TTC549 (cell line): ENCODE results near the gene MAN1A2.
A peak's percentile ranks its signal among the peaks of the same experiment; 100 is the strongest.
"Not testable (repeated sequence)": the region's sequence is repeated elsewhere in the genome, so short reads cannot be mapped to it uniquely, and the experiment has no call there.

ENCODE experiments used
- FAIRE-seq: peaks from 2 replicates; lab custom pipeline; 2012; peaks lifted over from hg19 to GRCh38; lab: Jason Lieb, UNC

Gene MAN1A2

DNA sequence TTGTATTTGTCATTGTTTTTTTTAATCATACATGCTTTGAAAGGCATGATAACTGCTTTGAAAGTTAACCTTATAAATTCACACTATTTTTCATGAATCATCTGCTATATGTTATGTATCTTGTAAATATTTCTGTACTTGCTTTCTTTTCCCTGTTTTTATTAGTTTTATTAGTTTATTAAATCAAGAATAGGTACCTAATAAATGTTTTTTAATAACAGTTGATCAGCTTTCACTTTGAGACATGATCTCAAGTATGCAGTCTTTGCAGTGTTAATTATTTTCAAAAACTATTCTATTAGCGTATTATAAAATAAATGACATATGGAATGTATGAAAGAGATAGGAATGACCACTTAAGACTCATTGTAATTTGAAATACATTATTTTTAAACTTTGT is 127.8 kb downstream of the MAN1A2 start:
- FAIRE-seq = no peak

DNA sequence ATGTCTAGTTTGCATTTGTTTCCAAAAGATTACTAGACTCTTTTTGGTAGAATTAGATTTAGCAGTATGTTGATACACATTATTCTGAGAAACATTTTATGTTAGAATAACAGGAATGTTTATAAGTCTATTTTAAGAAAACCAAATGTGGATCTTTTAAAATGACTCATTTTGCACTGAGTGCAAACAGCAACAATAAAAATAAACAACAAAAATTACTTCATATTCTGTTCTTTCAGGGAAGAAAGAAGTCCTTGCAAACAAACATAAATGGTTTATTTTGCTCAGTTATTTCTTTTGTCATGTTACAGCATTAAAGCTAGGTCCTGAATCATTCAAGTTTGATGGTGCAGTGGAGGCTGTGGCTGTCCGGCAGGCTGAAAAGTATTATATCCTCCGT is 131.8 kb downstream of the MAN1A2 start:
- FAIRE-seq = no peak

DNA sequence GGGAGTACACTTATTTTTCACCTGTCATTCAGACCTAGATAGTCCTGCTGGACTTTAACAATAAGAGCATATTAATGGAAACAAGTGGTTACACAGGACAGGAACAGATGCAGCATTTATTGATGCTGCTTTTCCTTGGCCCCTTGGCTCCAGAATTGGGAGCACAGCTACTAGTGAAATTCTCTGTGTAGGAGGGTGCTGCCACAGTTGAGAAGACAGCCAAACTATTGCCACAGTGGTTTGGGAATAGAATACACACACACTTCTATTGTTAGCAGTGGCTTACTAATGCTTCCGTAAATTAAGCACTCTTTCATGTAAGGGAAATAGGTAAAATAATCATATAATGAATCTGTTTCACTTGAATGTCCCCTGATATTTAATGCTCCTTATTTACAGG is 133.3 kb downstream of the MAN1A2 start:
- no peak for FAIRE-seq

DNA sequence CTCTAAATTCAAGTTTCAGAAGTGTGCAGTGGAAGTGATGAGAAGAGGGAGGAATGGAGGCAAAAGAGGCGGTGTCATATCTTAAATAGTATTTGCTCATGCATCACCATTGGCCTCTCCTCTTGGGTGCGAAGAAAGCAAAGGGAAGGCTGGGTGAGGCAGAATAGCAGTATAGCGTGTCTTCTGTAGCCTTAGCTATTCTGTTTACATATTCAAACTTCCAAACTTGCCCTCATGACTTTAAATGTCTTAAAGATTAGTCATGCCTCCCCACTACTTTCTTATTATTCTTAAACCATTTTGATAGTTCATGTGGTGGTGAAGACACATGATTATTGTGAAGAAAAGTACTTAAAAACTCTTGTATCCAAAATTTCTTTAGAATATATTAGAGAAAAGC is 134.0 kb downstream of the MAN1A2 start:
- no peak for FAIRE-seq

DNA sequence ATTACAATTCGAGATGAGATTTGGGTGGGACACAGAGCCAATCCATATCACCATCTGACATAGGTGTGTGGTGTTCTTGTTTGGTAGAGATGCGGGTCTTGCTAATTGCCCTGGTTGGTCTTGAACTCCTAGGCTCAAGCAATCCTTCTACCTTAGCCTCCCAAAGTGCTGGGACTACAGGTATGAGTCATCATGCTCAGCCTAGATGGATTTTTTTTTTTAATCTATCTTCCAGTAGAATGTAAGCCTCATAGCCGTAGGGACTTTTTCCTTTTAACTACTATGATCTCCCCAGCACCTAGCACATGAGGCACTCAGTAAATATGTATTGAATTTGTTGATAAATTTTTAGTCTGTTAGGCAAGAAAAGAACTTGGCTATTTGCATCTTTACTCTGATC is 144.0 kb downstream of the MAN1A2 start:
- FAIRE-seq = no peak

DNA sequence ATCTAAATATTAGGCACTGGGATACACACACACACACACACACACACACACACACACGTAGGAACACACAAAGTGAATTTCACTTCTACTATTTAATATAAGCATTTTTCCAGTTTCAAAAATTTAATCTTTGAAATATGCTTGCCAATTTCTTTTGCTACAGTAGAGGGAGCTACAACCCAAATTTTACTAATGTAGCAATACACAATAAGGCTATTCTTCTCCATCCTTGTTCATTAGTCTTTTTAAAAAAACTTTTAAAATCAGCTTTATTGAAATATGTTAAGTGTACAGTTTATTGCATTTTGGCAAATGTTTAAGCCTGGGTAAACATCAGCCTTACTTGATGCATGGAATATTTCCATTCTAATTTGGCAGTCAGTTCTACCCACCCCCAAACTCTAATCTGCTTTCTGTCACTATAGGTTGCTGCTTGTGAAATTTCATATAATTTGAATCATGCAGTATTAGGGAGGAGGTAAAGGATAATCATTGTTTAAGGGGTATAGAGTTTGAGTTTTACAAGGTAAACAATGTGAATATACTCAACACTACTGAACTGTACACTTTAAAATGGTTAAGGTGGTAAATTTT is 145.6 kb downstream of the MAN1A2 start:
- peak; percentile 82 for FAIRE-seq

DNA sequence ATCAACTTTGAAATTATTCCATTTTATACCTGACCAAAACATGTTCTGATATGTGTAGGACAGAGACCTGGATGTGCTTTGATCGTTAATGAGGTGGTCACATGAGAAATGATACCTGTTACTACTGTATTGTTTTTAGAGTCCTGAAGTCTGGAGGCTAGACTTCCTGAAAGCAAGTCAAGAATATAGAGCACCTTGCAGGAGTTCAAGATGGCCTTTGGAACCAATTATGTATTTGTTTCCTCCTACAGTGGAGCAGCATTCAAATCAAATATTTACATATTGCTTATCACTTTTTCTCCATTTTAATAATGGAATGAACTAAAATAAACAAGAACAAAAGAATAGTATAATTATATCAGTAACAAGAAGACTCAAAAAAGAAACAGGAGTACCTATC is 155.9 kb downstream of the MAN1A2 start:
- no peak for FAIRE-seq

DNA sequence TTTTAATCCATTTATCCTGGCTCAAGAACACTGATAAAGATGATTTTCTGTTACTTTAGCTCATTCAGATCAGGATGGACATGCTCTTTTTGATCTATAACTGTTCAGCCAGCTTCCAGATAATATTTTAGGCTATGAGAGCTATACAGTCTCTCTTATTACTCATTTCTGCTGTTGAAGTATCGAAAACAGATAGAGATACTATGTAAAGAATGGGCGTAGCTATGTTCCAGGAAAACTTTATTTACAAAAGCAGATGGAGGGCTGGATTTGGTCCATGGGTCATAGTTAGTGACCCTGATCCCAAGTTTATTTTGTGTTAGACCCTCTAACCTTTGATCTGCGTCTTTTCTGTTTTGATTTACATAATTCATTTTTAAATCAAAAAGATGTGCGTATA is 159.8 kb downstream of the MAN1A2 start:
- no peak for FAIRE-seq

DNA sequence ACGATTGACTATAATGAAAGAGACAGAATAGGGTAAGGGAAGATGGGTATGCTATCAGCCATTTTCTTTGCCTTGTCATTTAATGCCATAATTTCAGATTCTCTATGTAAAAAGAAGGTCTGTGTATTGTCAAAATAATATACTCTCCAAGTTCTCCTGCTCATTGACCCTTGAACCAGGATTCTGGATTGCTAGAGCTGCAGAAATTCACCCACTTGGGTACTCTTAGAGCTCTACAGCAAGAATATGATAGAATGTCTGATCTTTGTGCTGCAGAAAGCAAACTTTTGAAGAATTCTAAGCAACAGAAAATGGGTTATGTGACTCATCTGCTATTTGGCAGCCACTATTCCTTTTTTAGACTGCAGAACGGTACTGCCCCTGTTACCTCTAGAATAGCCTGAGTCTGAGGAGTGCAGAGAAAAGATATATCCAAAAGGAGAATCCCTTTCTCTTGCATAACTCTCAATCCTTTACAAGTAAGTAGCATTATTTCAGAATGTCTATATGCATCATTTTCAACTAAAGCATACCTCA is 160.4 kb downstream of the MAN1A2 start:
- no peak for FAIRE-seq

DNA sequence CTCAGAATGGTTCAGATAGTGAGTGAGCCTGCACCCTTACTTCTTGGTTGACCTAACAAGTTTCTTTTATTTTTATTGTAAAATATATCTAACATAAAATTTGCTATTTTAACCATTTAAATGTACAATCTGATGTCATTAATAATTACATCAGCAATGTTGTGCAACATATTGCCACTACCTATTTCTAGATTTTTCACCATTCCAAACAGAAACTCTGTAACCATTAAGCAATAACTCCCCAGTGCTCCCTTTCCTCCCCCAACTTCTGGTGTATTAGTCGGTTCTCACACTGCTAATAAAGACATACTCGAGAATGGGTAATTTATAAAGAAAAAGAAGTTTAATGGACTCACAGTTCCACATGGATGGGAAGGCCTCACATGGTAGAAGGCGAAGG is 162.4 kb downstream of the MAN1A2 start:
- no peak for FAIRE-seq

DNA sequence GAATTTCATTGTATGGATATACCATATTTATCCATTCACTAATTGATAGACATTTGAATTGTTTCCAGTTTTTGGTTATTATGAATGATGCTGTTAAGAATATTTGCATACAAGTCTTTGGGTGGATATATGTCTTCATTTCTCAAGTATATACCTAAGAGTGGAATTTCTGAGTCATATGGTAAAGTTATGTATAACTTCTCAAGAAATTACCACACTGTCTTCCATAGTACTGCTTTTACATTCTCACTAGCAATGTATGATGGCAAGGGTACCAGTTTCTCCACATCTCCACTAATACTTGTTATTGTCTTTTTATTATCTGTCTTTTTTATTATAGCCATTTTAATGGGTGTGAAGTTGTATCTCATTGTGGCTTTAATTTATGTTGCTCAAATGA is 164.0 kb downstream of the MAN1A2 start:
- FAIRE-seq = no peak

DNA sequence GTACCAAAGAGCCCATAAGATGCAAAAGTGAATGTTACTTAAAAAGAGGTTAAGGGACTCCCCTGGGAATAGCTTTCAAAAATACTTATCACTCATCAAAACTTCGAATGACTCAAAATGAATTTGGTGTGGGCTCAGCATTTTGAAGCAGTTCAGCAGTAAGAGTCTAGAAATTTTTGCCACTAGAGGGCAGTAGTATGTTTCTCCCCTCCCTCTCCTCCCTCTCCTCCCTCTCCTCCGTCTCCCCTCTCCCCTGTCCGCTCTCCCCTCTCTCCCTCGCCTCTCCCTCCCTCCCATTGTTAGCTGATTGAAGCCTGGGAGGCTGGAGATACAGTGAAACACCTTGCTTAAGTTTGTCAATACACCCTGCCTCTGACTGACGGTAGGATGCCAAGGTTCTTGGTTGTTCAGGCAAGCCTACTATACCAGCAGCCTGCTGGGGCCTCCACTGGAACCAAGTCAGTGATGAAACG is 167.8 kb downstream of the MAN1A2 start:
- FAIRE-seq = no peak

DNA sequence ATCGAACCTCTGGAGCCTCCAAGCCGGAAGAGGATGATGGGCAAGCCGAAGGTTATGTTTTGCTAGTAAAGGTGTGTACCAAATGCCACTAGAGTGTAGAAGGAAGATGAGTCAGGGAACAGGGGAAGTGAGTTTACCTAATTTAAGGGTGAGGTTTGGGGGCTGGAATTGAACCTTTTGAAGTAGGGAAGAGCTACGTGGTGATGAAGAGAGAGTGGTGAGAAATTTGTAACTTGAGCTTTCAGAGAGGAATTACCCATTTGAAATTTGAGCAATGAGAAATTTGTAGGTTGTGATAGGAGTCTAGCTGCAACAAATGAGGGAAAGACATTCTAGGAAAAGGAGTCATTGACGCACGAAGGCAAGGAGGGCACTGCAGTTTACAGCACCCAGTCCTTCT is 168.6 kb downstream of the MAN1A2 start:
- FAIRE-seq = no peak

DNA sequence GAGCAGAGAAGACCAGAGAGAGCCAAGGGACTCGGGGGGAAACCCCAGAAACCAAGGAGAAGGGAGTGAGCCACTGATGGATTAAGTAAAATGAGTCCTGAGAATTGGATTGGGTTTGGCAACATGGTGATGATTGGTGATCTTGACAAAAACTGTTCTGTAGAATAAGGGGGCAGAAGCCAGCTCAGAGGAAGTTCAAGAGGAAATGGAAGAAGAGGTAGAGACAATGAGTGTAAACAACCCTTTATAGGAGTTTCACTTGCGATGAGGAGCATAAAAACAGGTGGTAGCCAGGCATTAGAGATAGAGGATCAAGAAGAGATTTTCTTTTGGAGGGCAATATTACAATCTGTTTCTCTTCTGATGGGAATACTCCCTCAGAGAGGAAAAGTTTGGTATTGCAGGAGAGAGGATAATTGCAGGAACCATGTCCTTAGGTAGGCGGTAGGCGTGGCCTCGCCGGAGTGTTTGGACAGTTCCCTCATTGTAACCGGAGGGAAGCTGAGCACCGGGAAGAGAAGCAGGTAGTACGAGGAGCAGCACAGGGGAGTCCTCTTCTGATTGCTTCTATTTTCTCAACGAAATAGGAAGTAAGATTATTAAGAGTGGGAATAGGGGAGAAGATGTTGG is 170.2 kb downstream of the MAN1A2 start:
- FAIRE-seq = no peak

DNA sequence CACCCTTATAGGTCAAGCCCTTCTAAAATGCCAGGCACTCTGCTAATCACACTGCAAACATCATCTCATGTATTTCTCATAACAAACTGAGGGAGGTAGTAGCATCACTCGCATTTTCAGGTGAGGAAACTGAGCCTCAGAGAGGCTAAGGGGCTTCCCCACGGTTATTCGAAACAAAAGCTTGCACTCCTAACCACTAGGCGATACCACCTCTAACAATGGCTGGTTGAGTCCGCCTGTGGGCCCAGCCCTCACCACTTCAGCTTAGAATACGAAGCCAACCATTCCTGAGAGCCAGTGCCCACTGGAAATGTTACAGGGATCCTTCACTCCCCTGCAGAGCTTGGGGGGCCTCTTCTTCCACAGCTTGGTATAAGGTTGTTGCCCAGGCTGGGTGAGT is 173.3 kb downstream of the MAN1A2 start:
- no peak for FAIRE-seq

DNA sequence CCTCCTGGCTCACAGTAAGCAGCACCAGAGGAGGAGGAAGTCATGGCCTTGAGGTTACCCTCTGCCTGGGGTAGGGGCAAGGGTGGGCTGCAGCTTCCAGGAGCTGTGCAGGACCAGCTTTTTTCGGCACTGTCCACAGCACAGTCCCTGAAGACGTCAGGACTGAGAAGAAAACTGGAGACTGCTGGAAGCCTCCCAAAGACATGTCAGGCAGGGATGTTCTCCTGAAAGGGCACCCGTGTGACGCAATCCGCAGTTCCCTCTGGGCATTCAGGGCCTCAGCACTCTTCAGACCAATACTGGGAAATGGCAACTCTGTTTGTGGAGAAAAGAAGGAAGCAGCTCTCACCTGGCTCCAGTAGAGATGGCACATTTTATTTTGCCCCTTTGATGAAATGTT is 173.8 kb downstream of the MAN1A2 start:
- no peak for FAIRE-seq

DNA sequence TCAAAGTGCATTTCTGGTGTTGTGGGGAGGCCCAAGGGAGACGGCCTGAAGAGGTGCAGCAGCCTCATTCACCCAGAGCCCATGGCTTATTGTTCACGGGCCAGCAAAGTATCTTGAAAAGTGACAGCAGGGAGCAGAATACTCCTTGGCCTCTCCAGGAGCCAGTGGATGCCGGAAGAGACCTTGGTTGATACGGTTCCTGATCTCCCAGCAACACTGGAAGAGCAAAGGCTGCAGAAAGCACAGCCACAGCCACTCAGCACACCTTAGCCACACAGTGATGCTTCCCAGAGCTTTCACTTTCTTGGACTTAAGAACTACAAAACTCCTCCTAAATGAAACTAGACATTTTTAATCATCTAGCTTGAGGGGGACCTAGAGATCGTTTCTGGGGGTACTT is 174.3 kb downstream of the MAN1A2 start:
- no peak for FAIRE-seq

DNA sequence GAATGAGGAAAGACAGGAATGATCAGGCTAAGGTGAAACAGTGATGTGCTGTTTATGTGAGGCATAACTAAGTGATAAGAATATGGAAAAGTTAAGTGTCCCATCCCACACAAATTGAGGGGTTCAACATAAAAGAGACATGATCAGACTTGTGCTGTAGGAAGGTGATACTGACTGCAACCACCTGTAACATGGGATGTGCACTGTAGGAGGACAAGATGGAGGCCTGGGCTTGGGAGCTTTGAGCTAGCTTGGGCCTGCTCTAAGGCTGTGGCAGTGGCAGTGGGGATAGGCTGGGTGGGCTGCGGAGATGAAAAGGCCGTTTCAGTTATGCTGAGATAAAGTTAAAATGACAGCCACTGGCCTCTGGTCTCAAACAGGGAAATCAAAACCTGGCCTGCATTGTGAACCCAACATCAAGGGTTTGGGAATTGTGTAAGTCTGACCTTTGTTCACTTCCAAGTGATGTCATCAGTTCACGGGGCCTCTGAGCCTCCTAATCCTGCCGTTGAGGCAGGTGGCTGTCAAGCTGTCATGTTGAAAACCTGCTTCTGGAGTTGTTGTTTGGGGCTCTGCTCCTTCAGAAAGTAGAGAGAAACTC is 177.4 kb downstream of the MAN1A2 start:
- FAIRE-seq = no peak

DNA sequence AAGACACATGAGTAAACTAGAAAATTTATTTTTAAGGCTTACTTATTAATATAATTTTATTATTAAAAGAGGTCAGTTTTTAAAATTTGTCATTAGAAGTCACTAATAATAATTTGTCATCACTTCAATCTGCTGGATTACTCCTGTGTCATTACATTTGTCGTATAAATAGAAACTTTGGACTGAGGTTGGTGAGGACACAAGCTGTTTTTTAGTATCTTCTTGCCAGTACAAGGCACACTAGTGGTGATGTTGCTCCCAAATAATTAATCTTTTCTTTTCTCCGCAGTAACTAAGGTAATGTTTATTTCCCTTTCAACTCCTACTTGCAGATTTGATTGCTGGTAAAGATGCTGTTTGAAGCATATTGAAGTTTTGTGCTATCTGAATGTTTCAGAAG is 179.2 kb downstream of the MAN1A2 start:
- FAIRE-seq = no peak

DNA sequence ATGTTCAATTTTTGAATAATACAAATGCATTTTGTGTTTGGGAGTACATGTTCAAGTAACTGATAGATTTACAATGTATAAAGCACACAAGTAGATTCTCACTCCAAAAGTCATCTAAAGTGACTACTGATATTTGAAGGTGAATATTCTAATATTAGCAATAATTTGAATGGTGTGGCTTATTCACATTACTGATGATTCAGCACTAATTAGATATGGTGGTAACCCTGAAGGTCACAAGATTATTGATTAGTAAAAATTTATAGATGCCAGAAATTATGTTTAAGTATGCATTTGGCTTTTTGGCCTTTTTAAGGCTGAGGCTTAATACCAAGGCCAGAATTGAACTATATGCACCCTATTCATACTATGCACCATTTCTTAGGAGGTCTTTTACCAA is 186.2 kb downstream of the MAN1A2 start:
- FAIRE-seq = no peak

DNA sequence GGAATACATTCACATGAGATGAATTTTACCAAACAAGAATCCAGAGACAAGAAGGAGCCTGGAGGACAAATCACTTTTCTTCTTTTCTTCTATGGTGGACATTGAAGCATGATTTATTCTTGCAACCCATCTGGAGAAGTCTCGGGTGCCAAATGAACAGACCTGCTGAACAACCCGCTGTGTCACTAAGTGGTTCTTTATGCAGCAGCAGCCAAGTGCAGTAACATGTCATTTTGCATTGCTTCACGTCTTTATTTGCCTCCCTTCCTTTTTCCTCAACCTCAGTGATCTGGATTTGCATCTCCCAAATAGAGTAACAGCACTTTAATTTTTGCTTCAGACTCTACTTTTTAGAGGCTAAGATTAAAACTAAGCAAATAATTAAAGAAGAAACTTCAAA is 188.6 kb downstream of the MAN1A2 start:
- no peak for FAIRE-seq

DNA sequence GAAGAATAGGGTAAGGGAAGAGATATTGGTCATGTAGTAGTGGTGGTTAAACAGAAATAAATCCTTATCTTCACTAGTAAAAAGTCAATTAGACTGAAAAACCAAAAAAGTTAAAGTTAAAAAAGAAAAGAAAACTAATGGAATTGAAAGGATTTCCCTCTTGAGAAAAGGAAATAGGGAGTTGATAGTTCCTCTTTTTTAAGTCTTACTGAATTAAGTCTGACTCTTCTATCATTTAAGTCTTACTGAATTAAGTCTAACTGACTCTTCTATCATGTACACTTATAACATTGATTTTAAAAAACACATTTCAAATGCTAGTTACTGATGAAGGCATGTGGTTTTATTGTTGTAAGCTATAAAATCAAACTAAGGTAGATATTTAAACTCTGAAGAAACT is 189.1 kb downstream of the MAN1A2 start:
- no peak for FAIRE-seq

DNA sequence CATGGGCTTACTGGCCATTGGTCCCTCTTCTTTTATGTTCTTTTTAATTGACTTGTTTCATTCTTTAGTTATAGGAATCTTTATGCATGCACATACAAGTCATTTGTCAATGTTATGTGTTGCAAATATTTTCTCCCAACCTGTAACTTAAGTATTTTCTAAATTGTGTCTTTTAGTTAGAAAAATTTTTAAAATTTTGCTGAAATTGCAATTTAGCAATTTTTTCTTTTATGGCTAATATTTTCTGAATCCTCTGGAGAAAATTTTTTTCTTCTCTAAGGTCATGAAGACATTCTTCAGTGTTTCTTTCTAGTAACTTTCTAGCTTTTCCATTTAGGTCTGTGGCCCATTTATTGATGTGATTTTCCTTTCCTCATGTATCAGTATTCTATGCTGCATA is 189.7 kb downstream of the MAN1A2 start:
- no peak for FAIRE-seq

DNA sequence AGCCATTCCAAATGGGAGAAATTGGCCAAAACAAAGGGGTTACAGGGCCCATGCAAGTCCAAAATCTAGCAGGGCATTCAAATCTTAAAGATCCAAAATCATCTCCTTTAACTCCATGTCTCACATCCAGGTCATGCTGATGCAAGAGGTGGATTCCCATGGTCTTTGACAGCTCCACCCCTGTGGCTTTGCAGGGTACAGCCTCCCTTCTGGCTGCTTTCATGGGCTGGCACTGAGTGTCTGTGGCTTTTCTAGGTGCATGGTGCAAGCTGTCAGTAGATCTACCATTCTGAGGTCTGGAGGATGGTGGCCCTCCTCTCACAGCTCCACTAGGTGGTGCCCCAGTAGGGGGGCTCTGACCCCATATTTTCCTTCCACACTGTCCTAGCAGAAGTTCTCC is 191.2 kb downstream of the MAN1A2 start:
- FAIRE-seq = not testable (repeated sequence)
